ENCODE results near the gene HTATSF1. TPM values are rescaled to one million over a fixed set of nuclear protein-coding genes. Genes with fewer than 3 reads are reported as not detected.

The HTATSF1 gene
- total RNA-seq, 1 donor from 2014 or later: 60.9 TPM

DNA sequence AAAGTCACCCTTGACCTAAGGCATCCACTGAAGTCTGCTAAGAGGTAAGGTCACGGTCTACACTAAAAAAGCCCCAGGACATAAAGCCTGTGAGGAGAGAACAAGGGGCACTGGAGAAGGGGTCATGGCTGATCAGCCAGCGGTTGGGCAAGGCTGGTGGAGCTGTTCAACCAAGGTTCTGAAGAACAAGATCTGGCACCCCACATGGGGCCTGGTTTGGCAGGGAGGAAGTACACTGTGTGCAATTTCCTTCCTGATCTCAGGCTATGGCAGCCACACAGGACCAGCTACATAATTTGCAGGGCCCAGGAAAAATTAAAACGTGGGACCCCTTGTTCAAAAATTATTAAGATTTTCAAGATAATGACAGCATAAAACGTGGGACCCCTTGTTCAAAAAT, 23.7 kb upstream of the HTATSF1 start:
- H3K27ac ChIP-seq: no peak overlapping the region
- H3K4me1 ChIP-seq: no peaks in the 10 kb centered on the region
- H3K4me3 ChIP-seq: no peak overlapping the region
- no peaks in the 10 kb centered on the region for H3K9me3 ChIP-seq
- H3K27me3 ChIP-seq: no peaks in the 10 kb centered on the region
- H3K36me3 ChIP-seq: no peaks in the 10 kb centered on the region
- TF ChIP-seq POLR2A (IDR thresholded peaks at IDR 0.05): no peak
- no peak for TF ChIP-seq POLR2AphosphoS5 (IDR thresholded peaks at IDR 0.05; ENCODE audit: insufficient read depth in 1 of 2, low read depth in 1 of 2)
- TF ChIP-seq, protein P1, sequence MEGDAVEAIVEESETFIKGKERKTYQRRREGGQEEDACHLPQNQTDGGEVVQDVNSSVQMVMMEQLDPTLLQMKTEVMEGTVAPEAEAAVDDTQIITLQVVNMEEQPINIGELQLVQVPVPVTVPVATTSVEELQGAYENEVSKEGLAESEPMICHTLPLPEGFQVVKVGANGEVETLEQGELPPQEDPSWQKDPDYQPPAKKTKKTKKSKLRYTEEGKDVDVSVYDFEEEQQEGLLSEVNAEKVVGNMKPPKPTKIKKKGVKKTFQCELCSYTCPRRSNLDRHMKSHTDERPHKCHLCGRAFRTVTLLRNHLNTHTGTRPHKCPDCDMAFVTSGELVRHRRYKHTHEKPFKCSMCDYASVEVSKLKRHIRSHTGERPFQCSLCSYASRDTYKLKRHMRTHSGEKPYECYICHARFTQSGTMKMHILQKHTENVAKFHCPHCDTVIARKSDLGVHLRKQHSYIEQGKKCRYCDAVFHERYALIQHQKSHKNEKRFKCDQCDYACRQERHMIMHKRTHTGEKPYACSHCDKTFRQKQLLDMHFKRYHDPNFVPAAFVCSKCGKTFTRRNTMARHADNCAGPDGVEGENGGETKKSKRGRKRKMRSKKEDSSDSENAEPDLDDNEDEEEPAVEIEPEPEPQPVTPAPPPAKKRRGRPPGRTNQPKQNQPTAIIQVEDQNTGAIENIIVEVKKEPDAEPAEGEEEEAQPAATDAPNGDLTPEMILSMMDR (IDR thresholded peaks at IDR 0.05): no peak
- DNase-seq (ENCODE audit: extremely low spot score in 2 of 2): no peak
- intact Hi-C loops (cut with DNase I): no loop called here

DNA sequence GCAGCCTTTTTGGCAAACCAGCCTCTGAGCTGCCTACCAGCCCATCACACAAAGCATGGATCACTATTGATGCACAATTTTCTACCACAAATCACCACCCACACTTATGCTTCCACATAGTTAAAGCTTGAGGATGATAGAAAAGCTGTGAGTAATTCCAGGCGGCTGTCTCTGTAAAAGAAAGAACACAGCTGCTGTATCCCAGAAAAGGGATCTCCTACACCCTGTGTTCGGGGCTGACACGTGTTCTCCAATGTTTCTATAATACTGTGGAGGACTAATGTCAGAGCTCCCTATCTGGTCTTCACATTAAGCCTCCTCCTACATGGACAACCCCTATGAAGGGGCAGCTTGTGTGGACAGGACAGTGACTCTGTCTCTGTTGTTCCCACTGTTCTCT, 22.2 kb upstream of the HTATSF1 start:
- TF ChIP-seq, protein P1 (IDR thresholded peaks at IDR 0.05): no peak
- TF ChIP-seq POLR2AphosphoS5 (IDR thresholded peaks at IDR 0.05; ENCODE audit: insufficient read depth in 1 of 2, low read depth in 1 of 2) (no peak), POLR2A (IDR thresholded peaks at IDR 0.05) (no peak)
- Histone ChIP-seq H3K4me3 (no peak overlapping the region), H3K4me1 (no peaks in the 10 kb centered on the region), H3K9me3 (no peaks in the 10 kb centered on the region), H3K27ac (no peak overlapping the region), H3K36me3 (no peaks in the 10 kb centered on the region), H3K27me3 (no peaks in the 10 kb centered on the region)
- intact Hi-C loops (cut with DNase I): no loop called here
- DNase-seq (ENCODE audit: extremely low spot score in 2 of 2): no peak

DNA sequence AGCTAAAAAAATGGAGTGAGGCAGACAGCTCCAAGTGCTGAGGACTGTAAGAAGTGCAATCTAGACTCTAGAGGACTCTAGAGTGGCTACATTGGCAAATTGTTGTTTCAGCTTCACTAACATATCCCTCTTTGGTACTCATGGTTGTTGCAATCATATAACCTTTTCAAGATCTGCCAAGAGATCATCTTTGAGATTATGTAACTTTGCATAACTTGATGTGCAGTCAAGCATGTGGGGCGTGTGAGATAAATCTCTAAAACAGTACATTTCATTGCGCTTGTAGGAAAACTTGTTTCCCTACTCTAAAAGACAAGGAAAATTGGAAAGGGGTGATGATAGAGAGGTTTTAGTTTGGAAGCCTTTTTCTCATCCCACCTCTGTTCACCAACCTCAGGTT, 20.9 kb upstream of the HTATSF1 start:
- H3K4me3 ChIP-seq: no peak overlapping the region
- no peaks in the 10 kb centered on the region for H3K4me1 ChIP-seq
- TF ChIP-seq, protein P1 (IDR thresholded peaks at IDR 0.05): no peak
- no peak for TF ChIP-seq POLR2AphosphoS5 (IDR thresholded peaks at IDR 0.05; ENCODE audit: insufficient read depth in 1 of 2, low read depth in 1 of 2)
- TF ChIP-seq POLR2A (IDR thresholded peaks at IDR 0.05): no peak
- H3K27ac ChIP-seq: no peak overlapping the region
- H3K27me3 ChIP-seq: no peaks in the 10 kb centered on the region
- intact Hi-C loops (cut with DNase I): no loop called here
- H3K36me3 ChIP-seq: no peaks in the 10 kb centered on the region
- no peaks in the 10 kb centered on the region for H3K9me3 ChIP-seq
- no peak for DNase-seq (ENCODE audit: extremely low spot score in 2 of 2)

DNA sequence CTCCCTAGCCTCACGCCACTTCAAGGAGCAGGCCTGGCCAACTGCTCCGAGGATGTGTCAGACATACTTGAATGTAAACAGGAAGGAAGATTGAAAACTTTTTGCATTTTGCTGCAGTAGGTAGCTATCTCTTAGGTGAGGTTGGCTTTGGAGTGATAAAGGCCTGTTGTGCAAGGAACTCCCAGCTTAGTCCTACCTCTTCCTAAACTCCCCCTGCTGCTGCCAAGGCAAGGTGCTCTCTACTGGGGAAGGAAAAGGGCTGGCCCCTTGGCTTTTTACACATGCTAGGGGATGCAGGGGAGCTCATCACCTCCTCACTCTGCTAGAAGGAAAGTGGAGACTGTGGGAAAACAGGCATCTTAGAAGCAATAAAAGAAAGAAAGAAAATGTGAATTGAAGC, 20.4 kb upstream of the HTATSF1 start:
- TF ChIP-seq POLR2A (IDR thresholded peaks at IDR 0.05): no peak
- TF ChIP-seq, protein P1 (IDR thresholded peaks at IDR 0.05): no peak
- no peak for TF ChIP-seq POLR2AphosphoS5 (IDR thresholded peaks at IDR 0.05; ENCODE audit: insufficient read depth in 1 of 2, low read depth in 1 of 2)
- no peaks in the 10 kb centered on the region for H3K27me3 ChIP-seq
- intact Hi-C loops (cut with DNase I): no loop called here

DNA sequence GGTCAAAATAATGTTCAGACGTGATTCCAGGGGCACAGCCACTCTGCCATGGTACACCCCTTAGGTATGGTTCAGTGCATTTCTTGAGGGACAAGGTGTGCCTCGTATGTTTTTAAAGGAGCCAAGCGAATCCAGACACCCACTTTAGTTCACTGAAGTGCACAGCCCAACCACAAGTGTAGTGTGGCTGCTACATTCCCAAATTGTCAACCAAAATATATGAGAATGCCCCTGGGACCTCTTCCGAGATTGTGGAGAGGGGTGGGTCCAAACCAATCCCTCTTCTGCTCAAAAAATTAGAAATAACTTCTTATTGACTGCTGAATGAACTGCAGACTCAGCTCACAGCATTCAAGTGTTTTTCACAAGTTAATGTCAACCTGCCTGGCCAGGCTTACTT, 17.0 kb upstream of the HTATSF1 start:
- TF ChIP-seq POLR2AphosphoS5 (IDR thresholded peaks at IDR 0.05; ENCODE audit: insufficient read depth in 1 of 2, low read depth in 1 of 2) (no peak), POLR2A (IDR thresholded peaks at IDR 0.05) (no peak)
- TF ChIP-seq, protein P1 (IDR thresholded peaks at IDR 0.05): no peak
- no peak for DNase-seq (ENCODE audit: extremely low spot score in 2 of 2)
- intact Hi-C loops (cut with DNase I): no loop called here
- Histone ChIP-seq H3K4me3 (no peak overlapping the region), H3K36me3 (no peaks in the 10 kb centered on the region), H3K4me1 (no peaks in the 10 kb centered on the region), H3K27ac (no peak overlapping the region), H3K9me3 (no peaks in the 10 kb centered on the region), H3K27me3 (no peaks in the 10 kb centered on the region)

More for the DNA sequence above, 20.4 kb upstream of the HTATSF1 start:
- no peak overlapping the region for H3K27ac ChIP-seq
- H3K4me1 ChIP-seq: no peaks in the 10 kb centered on the region
- H3K36me3 ChIP-seq: no peaks in the 10 kb centered on the region
- no peaks in the 10 kb centered on the region for H3K9me3 ChIP-seq
- no peak for DNase-seq (ENCODE audit: extremely low spot score in 2 of 2)
- H3K4me3 ChIP-seq: no peak overlapping the region

Data from vagina (tissue), 2 donors.